ENCODE measurements around the gene ST8SIA4.

The ST8SIA4 gene

DNA sequence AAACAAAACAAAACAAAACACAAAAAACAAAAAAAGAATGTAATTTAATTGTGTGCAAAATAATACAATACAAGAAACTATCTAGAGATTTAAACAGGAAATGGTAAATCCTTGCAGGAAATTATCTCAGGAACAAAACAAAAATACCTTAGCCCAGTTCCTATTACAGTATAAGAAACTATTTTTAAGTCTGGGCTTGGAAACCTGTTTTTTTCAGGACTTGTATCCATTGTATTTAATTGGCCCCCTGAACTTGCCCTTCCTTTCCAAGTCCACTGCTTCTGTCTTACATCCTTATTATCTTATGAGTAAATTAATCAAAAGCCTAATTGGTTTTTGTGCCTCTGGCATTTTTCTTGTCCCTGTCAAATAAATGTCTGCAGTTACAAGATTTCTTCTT, 48.5 kb downstream of the ST8SIA4 start:
- H3K4me3 Mint-ChIP-seq, result no peak overlapping the region
- H3K27ac Mint-ChIP-seq, result peak overlapping the region in 1 of 2 donors; percentile 8
- DNase-seq (no peak), ATAC-seq (no peak)
- H3K27me3 Mint-ChIP-seq, result no peaks in the 10 kb centered on the region
- H3K4me1 Mint-ChIP-seq, result peaks cover 46% of the 10 kb centered on the region
- no peaks in the 10 kb centered on the region for H3K9me3 Mint-ChIP-seq

- ATAC-seq (no peak), DNase-seq (no peak)
- Mint-ChIP-seq H3K27me3 (no peaks in the 10 kb centered on the region), H3K27ac (peak overlapping the region; percentile 75 to 97), H3K9me3 (no peaks in the 10 kb centered on the region), H3K4me3 (peak overlapping the region; percentile 54 to 77), H3K4me1 (peaks cover 44% of the 10 kb centered on the region)
Measured at GRCh38 chr5:100853582-100853981, 49.5 kb downstream of the ST8SIA4 start.

DNA sequence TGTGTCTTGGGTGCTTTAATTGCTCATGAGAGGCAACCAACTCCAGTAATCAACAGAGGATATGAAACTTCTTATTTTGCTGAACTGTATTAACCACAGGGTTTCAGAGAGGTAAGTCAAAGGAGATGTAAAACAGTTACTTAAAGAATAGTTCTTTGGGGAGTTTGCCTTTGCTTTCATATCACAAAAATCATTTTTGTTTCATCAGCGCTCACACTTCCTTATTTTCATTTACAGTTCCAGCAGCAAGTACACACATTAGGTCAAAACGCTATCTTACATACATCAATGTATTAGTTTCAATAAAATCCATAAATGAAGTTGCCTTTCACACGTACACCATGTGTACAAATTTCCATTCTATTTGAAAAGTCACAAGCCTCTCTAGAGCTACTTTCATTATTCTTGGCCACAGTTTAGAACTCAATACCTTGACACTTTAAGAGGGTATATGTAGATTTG, 50.1 kb downstream of the ST8SIA4 start:
- Mint-ChIP-seq H3K4me1 (peaks cover 40% of the 10 kb centered on the region), H3K9me3 (no peaks in the 10 kb centered on the region), H3K27ac (peak overlapping the region; percentile 75 to 97), H3K27me3 (no peaks in the 10 kb centered on the region), H3K4me3 (peak overlapping the region; percentile 54 to 77)
- ATAC-seq (peak; percentile 97), DNase-seq (no peak)

GRCh38 chr5:100852051-100852450, 51.0 kb downstream of the ST8SIA4 start:
- ATAC-seq, result no peak
- DNase-seq, result no peak
- Mint-ChIP-seq H3K27me3 (no peaks in the 10 kb centered on the region), H3K4me1 (peaks cover 40% of the 10 kb centered on the region), H3K27ac (no peak overlapping the region), H3K9me3 (no peaks in the 10 kb centered on the region), H3K4me3 (no peak overlapping the region)

- peaks cover 0 to 6% of the 10 kb centered on the region in 2 donors for H3K9me3 Mint-ChIP-seq
- peaks cover 34% of the 10 kb centered on the region for H3K4me1 Mint-ChIP-seq
- no peak overlapping the region for H3K27ac Mint-ChIP-seq
- no peak for DNase-seq
- no peak overlapping the region for H3K4me3 Mint-ChIP-seq
- ATAC-seq, result no peak
- H3K27me3 Mint-ChIP-seq, result no peaks in the 10 kb centered on the region
Measured at GRCh38 chr5:100846772-100847171, 56.3 kb downstream of the ST8SIA4 start.

DNA sequence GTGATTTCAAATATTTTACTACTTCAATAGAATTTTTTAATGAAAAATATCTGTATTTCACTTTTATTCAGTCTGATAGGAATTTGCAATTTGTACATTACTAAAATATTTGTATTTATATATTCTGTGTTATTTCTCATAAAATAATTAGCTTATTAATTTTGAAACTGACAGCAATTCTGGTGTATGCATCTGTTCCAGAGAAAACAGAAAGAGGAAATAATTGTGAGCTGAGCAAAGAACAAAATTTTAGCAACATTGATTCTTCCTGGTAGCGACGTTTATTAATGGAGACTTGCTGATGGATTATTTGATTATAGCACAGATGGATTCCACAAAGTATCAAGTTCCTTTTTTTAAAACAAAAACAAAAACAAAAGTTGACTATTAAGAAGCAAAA, 61.0 kb downstream of the ST8SIA4 start:
- H3K4me3 Mint-ChIP-seq, result no peak overlapping the region
- DNase-seq, result no peak
- no peak overlapping the region for H3K27ac Mint-ChIP-seq
- peaks cover 0 to 6% of the 10 kb centered on the region in 2 donors for H3K9me3 Mint-ChIP-seq
- ATAC-seq, result no peak
- peaks cover 62% of the 10 kb centered on the region for H3K4me1 Mint-ChIP-seq
- H3K27me3 Mint-ChIP-seq, result no peaks in the 10 kb centered on the region

GRCh38 chr5:100841358-100842076, 61.6 kb downstream of the ST8SIA4 start:
- Mint-ChIP-seq H3K27ac (peak overlapping the region; percentile 92 to 94), H3K27me3 (no peaks in the 10 kb centered on the region), H3K9me3 (peaks cover 0 to 11% of the 10 kb centered on the region in 2 donors), H3K4me3 (peak overlapping the region; percentile 76 to 77), H3K4me1 (peaks cover 66% of the 10 kb centered on the region)
- ATAC-seq (peak; percentile 67), DNase-seq (no peak)

DNA sequence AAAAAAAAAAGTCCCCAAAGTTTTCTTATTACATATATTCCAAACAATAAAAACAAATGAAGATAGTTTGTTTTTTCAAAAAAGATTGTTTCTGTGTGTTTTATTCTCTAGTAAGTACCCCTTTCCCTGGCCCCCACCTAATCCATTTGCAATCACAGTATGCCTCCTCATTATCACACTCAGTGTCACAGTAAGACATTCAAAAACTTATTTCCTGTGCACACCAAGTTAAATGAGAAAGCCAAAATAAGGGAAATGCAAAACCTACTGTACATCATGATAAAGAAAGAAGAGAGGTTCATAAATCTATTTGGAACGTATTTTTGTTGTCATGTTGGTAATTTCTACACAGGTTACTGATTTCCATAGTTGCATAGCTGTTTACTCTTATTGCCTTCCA, 62.3 kb downstream of the ST8SIA4 start:
- ATAC-seq (no peak), DNase-seq (no peak)
- Mint-ChIP-seq H3K4me1 (peaks cover 59% of the 10 kb centered on the region), H3K27me3 (no peaks in the 10 kb centered on the region), H3K27ac (peak overlapping the region; percentile 92 to 94), H3K9me3 (peaks cover 0 to 5% of the 10 kb centered on the region in 2 donors), H3K4me3 (peak overlapping the region; percentile 76 to 77)

DNA sequence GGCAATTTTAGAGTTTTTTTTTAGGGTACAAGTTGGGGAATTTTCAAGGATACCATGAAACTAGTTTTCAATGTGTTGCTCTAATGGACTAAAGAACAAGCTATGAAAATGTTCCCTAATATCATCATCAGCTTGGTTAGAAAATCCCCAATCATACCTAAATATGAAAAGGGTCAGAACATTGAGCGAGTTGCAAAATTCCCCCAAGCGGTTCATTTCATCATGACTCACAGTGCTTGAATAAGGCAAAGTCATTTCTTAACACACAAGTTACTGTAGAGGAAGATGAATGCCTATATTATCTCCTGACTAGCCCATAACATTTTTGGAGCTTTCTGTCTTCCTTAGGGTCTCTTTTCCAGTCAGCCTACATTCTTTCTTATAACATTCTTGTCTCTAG, 62.7 kb downstream of the ST8SIA4 start:
- H3K4me1 Mint-ChIP-seq, result peaks cover 59% of the 10 kb centered on the region
- ATAC-seq (peak; percentile 95), DNase-seq (peak; percentile 12 to 42)
- H3K4me3 Mint-ChIP-seq, result peak overlapping the region; percentile 41 to 76
- peak overlapping the region; percentile 92 to 94 for H3K27ac Mint-ChIP-seq
- H3K27me3 Mint-ChIP-seq, result no peaks in the 10 kb centered on the region
- H3K9me3 Mint-ChIP-seq, result peaks cover 0 to 5% of the 10 kb centered on the region in 2 donors

DNA sequence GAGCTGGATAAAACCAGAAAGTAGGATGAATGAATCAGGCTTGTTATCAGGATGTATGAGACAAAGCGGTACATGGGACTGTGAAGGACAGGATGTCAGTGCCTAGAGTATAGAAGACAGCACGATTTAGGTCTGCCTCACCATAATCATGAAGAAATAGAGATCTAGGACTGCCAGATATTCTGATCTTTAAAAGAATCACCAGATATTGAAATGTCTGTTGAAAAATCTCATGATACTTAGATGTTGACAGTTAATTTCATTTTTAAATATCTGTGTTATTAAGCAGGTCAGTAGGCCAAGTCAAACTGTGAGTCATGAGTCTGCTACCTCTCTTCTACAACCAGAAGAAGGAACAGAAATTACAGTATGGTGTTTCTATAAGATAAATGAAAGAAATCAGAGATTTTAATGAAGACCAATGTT, 65.0 kb downstream of the ST8SIA4 start:
- Mint-ChIP-seq H3K27ac (no peak overlapping the region), H3K4me3 (peak overlapping the region in 1 of 2 donors; percentile 9), H3K4me1 (peaks cover 42% of the 10 kb centered on the region), H3K9me3 (peaks cover 0 to 5% of the 10 kb centered on the region in 2 donors), H3K27me3 (no peaks in the 10 kb centered on the region)
- ATAC-seq, result peak; percentile 58
- DNase-seq, result no peak

DNA sequence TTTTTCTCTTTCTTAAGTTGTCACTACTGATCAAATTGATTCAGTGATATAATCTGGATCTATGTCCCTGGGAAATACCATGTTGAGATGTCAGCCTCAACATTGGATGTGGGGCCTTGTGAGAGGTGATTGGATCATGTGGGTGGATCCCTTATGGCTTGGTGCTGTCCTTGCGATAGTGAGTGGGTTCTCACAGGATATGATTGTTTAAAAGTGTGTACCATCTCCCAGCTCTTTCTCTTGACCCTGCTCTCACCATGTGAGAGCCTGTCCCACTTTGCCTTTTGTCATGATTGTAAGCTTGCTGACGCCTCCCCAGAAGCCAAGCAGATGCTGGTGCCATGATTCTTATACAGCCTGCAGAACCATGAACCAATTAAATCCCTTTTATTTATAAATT, 68.6 kb downstream of the ST8SIA4 start:
- Mint-ChIP-seq H3K4me1 (peaks cover 25% of the 10 kb centered on the region), H3K4me3 (no peak overlapping the region), H3K9me3 (peaks cover 0 to 5% of the 10 kb centered on the region in 2 donors), H3K27me3 (no peaks in the 10 kb centered on the region), H3K27ac (no peak overlapping the region)
- ATAC-seq (no peak), DNase-seq (no peak)

DNA sequence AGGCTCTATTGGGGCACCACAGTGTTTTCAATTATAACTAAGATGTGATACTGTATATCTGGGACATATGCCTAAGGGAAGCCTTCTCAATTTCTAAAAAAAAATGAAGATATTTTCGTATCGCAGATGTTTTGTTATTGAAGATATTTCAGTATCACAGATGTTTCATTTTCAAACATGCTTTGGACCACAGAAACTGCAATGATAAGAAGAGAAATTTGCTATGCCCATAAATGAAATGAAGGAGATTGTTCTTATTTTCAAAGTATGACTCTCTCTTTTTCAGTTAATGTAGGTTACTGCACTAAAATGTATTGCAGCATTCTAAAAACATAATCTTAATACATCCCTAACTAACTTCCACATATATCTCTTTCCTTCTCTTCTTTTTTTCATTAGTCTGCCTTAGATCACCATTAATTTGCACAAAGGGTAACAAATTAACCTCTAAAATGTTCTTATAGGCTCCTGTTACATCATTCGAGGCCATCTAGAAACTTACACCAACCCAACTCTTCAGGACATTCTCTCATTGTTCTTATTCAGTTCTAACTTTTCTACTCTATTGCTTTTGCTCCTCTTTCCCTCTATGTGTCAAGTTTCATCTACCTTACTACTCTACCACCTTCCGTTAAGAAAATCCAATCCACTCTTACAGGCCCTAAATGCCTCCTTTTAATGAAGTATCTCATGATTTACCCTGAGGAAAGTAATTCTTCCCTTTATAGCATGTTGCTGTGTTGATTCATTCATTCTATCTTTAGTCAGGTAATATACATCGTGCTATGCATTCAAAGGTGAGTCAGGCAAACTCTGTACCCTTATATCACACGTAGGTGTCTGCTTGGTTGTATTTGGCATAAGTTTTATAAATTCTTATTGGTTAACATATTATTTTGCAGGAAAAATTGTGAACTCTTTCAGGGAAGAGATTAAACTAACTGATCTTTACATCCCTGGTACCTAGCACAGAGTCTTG, 70.5 kb downstream of the ST8SIA4 start:
- DNase-seq, result no peak
- peaks cover 37% of the 10 kb centered on the region for H3K4me1 Mint-ChIP-seq
- H3K27me3 Mint-ChIP-seq, result no peaks in the 10 kb centered on the region
- no peak overlapping the region for H3K27ac Mint-ChIP-seq
- ATAC-seq, result no peak
- peaks cover 0 to 5% of the 10 kb centered on the region in 2 donors for H3K9me3 Mint-ChIP-seq
- H3K4me3 Mint-ChIP-seq, result peak overlapping the region in 1 of 2 donors; percentile 13

GRCh38 chr5:100828898-100829356, 74.2 kb downstream of the ST8SIA4 start:
- H3K9me3 Mint-ChIP-seq, result no peaks in the 10 kb centered on the region
- no peak overlapping the region for H3K27ac Mint-ChIP-seq
- peaks cover 38% of the 10 kb centered on the region for H3K4me1 Mint-ChIP-seq
- ATAC-seq (no peak), DNase-seq (no peak)
- no peaks in the 10 kb centered on the region for H3K27me3 Mint-ChIP-seq
- H3K4me3 Mint-ChIP-seq, result no peak overlapping the region

DNA sequence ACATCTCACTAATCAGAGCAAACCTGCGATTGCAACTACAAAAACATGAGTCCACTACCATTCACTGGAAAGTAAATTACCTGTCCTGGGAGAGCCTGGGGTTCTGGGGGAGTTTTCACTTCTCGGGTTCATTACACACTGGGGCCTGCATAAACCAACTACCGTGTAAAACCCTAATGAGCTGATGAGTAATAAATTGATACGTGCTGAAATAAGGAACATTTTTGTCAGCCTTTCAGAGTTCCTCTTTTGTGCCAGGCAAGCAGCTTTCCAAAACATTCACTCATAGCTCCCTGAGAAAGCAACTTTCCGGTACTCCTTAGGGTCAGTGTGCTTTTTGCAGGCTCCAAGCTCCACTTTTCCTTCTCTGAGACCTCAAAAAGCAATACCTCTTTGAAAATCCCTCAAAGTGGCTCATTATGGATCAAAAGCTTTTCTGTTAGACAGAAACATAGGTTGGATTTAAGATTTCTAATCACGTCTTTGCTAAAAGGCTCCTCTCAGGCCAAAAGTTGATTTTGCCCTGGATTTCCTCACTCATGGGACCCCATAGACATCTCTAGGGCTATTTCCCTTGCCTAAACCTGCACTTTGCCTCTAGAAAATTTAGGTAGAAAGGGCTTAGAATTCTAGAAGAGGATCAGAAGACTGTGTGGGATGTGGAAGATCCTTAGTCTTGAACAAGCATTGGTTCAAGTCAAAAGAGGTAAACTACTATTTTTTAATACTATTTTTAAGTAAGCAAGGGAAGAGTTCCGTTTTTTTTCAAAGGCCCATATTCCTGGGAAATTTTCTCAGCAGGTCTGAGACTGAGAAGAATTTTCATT, 74.8 kb downstream of the ST8SIA4 start:
- Mint-ChIP-seq H3K4me1 (peaks cover 38% of the 10 kb centered on the region), H3K9me3 (no peaks in the 10 kb centered on the region), H3K4me3 (peak overlapping the region; percentile 17 to 26), H3K27ac (peak overlapping the region in 1 of 2 donors; percentile 15), H3K27me3 (no peaks in the 10 kb centered on the region)
- ATAC-seq (peak; percentile 73), DNase-seq (no peak)

GRCh38 chr5:100827481-100827889, 75.6 kb downstream of the ST8SIA4 start:
- Mint-ChIP-seq H3K4me1 (peaks cover 33% of the 10 kb centered on the region), H3K9me3 (no peaks in the 10 kb centered on the region), H3K27ac (no peak overlapping the region), H3K27me3 (no peaks in the 10 kb centered on the region), H3K4me3 (no peak overlapping the region)
- DNase-seq (no peak), ATAC-seq (peak; percentile 43)
